PFSK-1 (cell line): ENCODE results near the gene SST.

Experiments used
- POLR2AphosphoS5 ChIP-seq: IDR thresholded peaks from 2 replicates; pipeline ENCODE4 v1.6.1; 2012; ENCODE audit warnings: low read depth, mild to moderate bottlenecking, control low read depth, low read length, moderate library complexity
- TAF1 ChIP-seq: IDR thresholded peaks from 2 replicates; pipeline ENCODE4 v1.6.1; 2012; ENCODE audit warnings: low read length, control low read depth, borderline replicate concordance; ENCODE audit not compliant: insufficient read depth

- TF ChIP-seq POLR2AphosphoS5 = no peak
- no peak for TF ChIP-seq TAF1
Measured at GRCh38 chr3:187708696-187709095, 38.5 kb upstream of the SST start.
